Measurements from ENCODE around the gene PRKCH.

Gene PRKCH

GRCh38 chr14:61434311-61434710 is 112.9 kb downstream of the PRKCH start:
- DNase-seq = peak; percentile 10

- no peak for DNase-seq
These were observed 114.4 kb downstream of the PRKCH start for GRCh38 chr14:61435563-61436337.

GRCh38 chr14:61437381-61437780 is 116.0 kb downstream of the PRKCH start:
- DNase-seq = no peak

GRCh38 chr14:61438036-61438435 is 116.7 kb downstream of the PRKCH start:
- DNase-seq = no peak

- no peak for DNase-seq
These were observed 117.1 kb downstream of the PRKCH start for GRCh38 chr14:61438497-61438859.

- DNase-seq = peak; percentile 12
These were observed 117.7 kb downstream of the PRKCH start for GRCh38 chr14:61438860-61439765.

- no peak for DNase-seq
These were observed 118.5 kb downstream of the PRKCH start for GRCh38 chr14:61439779-61440418.

- DNase-seq = no peak
These were observed 122.1 kb downstream of the PRKCH start for GRCh38 chr14:61443481-61443880.

- DNase-seq = no peak
These were observed 122.9 kb downstream of the PRKCH start for GRCh38 chr14:61444215-61444768.

GRCh38 chr14:61451491-61451890 is 130.1 kb downstream of the PRKCH start:
- DNase-seq = no peak

- no peak for DNase-seq
These were observed 130.6 kb downstream of the PRKCH start for GRCh38 chr14:61451891-61452400.

GRCh38 chr14:61452452-61452851 is 131.1 kb downstream of the PRKCH start:
- no peak for DNase-seq

- DNase-seq = no peak
These were observed 131.9 kb downstream of the PRKCH start for GRCh38 chr14:61453103-61453767.

GRCh38 chr14:61454545-61454944 is 133.2 kb downstream of the PRKCH start:
- no peak for DNase-seq

GRCh38 chr14:61455351-61455750 is 134.0 kb downstream of the PRKCH start:
- no peak for DNase-seq

- peak; percentile 73 for DNase-seq
These were observed 135.3 kb downstream of the PRKCH start for GRCh38 chr14:61456720-61457119.

GRCh38 chr14:61458766-61459165 is 137.4 kb downstream of the PRKCH start:
- no peak for DNase-seq

- no peak for DNase-seq
These were observed 137.8 kb downstream of the PRKCH start for GRCh38 chr14:61459229-61459628.

- no peak for DNase-seq
These were observed 138.7 kb downstream of the PRKCH start for GRCh38 chr14:61460063-61460462.

- DNase-seq = no peak
These were observed 139.6 kb downstream of the PRKCH start for GRCh38 chr14:61460718-61461611.

- DNase-seq = peak; percentile 79
These were observed 140.5 kb downstream of the PRKCH start for GRCh38 chr14:61461808-61462275.

All from fibroblast of upper back skin (primary cell).